Heart right ventricle (tissue), 16 donors: ENCODE results near the gene RXYLT1. TPM values are rescaled to one million over a fixed set of nuclear protein-coding genes. Genes with fewer than 3 reads are reported as not detected.

ENCODE experiments used
- ATAC-seq, 8 donors: fragments of 200-7000 bp; cut with Tn5 transposase; one replicate each; pipeline ENCODE4 v1.9.1; 2020; ENCODE audit warnings: mild to moderate bottlenecking in 8 of 8, moderate library complexity in 8 of 8, moderate number of reproducible peaks in 1 of 8
- DNase-seq, 2 donors: peaks; one replicate each; pipeline ENCODE4 v3.0.0-alpha.2; 2020
- H3K27ac ChIP-seq, 10 donors: fragments of 200-600 bp; sonication (generic) in 2 of 10; one replicate each; pipeline versions ENCODE4 v1.5.0 to v1.8.0; 2020 to 2022; ENCODE audit warnings: mild to moderate bottlenecking in 3 of 10
- H3K27me3 ChIP-seq, 7 donors: fragments of 200-600 bp; one replicate each; pipeline ENCODE4 v1.8.0; 2021 to 2022; ENCODE audit warnings: mild to moderate bottlenecking in 2 of 7
- H3K36me3 ChIP-seq, 9 donors: fragments of 200-600 bp; sonication (generic) in 1 of 9; one replicate each; pipeline versions ENCODE4 v1.5.0 to v1.8.0; 2020 to 2022; ENCODE audit warnings: mild to moderate bottlenecking in 2 of 9
- H3K4me1 ChIP-seq, 9 donors: fragments of 200-600 bp; sonication (generic) in 1 of 9; one replicate each; pipeline versions ENCODE4 v1.5.0 to v1.8.0; 2020 to 2022; ENCODE audit warnings: mild to moderate bottlenecking in 4 of 9
- H3K4me3 ChIP-seq, 10 donors: fragments of 200-600 bp; sonication (generic) in 2 of 10; one replicate each; pipeline versions ENCODE4 v1.5.0 to v1.8.0; 2020 to 2022; ENCODE audit warnings: mild to moderate bottlenecking in 7 of 10, moderate library complexity in 2 of 10
- H3K9me3 ChIP-seq, 11 donors: fragments of 200-600 bp in 10 of 11; sonication (generic) in 2 of 11; one replicate each; pipeline versions ENCODE4 v1.5.0 to v1.8.0; 2013 to 2022; ENCODE audit warnings: mild to moderate bottlenecking in 2 of 11, control low read depth in 1 of 11, moderate library complexity in 1 of 11
- CTCF ChIP-seq, 9 donors: fragments of 200-600 bp; sonication (generic) in 2 of 9; IDR thresholded peaks; one replicate each; pipeline versions ENCODE4 v1.5.0 to v1.8.0; 2021 to 2022; ENCODE audit warnings: antibody characterized with exemption in 9 of 9, mild to moderate bottlenecking in 5 of 9, moderate library complexity in 1 of 9
- WGBS, 2 donors: extraction: QIAGEN DNeasy Blood & Tissue Kit; methylation state at CpG; one replicate each; pipeline ENCODE4 v1.1.7; 2013; ENCODE audit warnings: inconsistent platforms in 1 of 2; 5-methylcytosine and 5-hydroxymethylcytosine counted together
- intact Hi-C, 10 donors: fragments of 100-400 bp; cut with DNase I; formaldehyde crosslinking; loops; one replicate each; pipeline versions ENCODE4 v1.11.1 to v1.14.2; 2022
- polyA plus RNA-seq, 2 donors: library from polyadenylated mRNA; stranded (reverse); fragments of 200-250 nt; gene quantifications; one replicate each; pipeline ENCODE4 v1.2.3, GENCODE V29; 2013
- total RNA-seq, 10 donors: library from RNA; stranded (reverse); fragmentation: NEBNext Ultra II Directional in 3 of 10; extraction: Animal tissue kit (Norgen Biotek cat#: 25700) in 3 of 10; gene quantifications; one replicate each; pipeline versions ENCODE4 v1.2.1 to v1.2.4, GENCODE V29; 2021 to 2023
- donor health status: Arrhythmogenic right ventricular cardiomyopathy.
- donor health status: ischemic (EF 13 %, LVEDD 7.1; RV severe dilation, severe dysfunction).
- donor health status: healthy with polysubstance abuse.
- donor health status: DM: no; HTN: yes; CAD: no.
- donor health status: DM: no; HTN: no; CAD: no.
- donor health status: ischemic (EF 25% LVEDD 6.9; RV normal size, moderate dysfunction).
- donor health status: ischemic (EF 25% LVEDD 5.7; RV mildly dilated, moderate dysfunction).
- donor health status: healthy.
- donor health status: DM: yes; HTN: yes; CAD: no.
- donor health status: Ischemic cardiomyopathy.
- donor health status: ischemic (EF 35%, LVEDD 5.7; RV mildly dilated, moderate dysfunction).
- donor health status: nonischemic (EF 11% LVEDD 7.7; RV severe dilation, severe dysfunction).
- donor health status: DM: yes; HTN: yes; CAD: no.
- donor health status: PGD.
- donor health status: ischemic (EF 29% LVEDD 5.4; RV normal size, mild dysfunction).
- donor health status: nonischemic (EF 23%, LVEDD 6.1; RV moderate dilation, normal function).

The RXYLT1 gene
- total and polyA plus RNA-seq, 12 donors, result 5.1 to 20.8 (median 16.8) TPM

- DNase-seq (no peak), ATAC-seq (no peak)
- H3K9me3 ChIP-seq, result no peaks in the 10 kb centered on the region
- H3K4me1 ChIP-seq, result peaks cover 0 to 4% (median 0%) of the 10 kb centered on the region in 9 donors
- no peak overlapping the region for H3K27ac ChIP-seq
- H3K27me3 ChIP-seq, result no peaks in the 10 kb centered on the region
- intact Hi-C loops, result no loop called here
- no peak overlapping the region for H3K4me3 ChIP-seq
- H3K36me3 ChIP-seq, result no peaks in the 10 kb centered on the region
- no peak for TF ChIP-seq CTCF (IDR thresholded peaks at IDR 0.05)
Measured at GRCh38 chr12:63853978-63854377, 74.3 kb downstream of the RXYLT1 start.

GRCh38 chr12:63855299-63855698 lies 75.6 kb downstream of the RXYLT1 start:
- Histone ChIP-seq H3K4me3 (no peak overlapping the region), H3K36me3 (no peaks in the 10 kb centered on the region), H3K9me3 (no peaks in the 10 kb centered on the region), H3K27me3 (no peaks in the 10 kb centered on the region), H3K27ac (no peak overlapping the region), H3K4me1 (no peaks in the 10 kb centered on the region)
- 98 to 100% methylated on average over 3 of the region's 3 CpGs for WGBS, 2 donors
- TF ChIP-seq CTCF (IDR thresholded peaks at IDR 0.05), result no peak
- intact Hi-C loops, result no loop called here
- ATAC-seq, result no peak
- no peak for DNase-seq

- 86 to 90% methylated on average over 6 of the region's 6 CpGs for WGBS, 2 donors
- H3K4me1 ChIP-seq, result peaks cover 0 to 15% (median 8%) of the 10 kb centered on the region in 9 donors
Measured at GRCh38 chr12:63857771-63858670, 78.3 kb downstream of the RXYLT1 start.

More at GRCh38 chr12:63857771-63858670, 78.3 kb downstream of the RXYLT1 start:
- Histone ChIP-seq H3K27ac (no peak overlapping the region), H3K27me3 (no peaks in the 10 kb centered on the region), H3K36me3 (no peaks in the 10 kb centered on the region), H3K4me3 (no peak overlapping the region), H3K9me3 (no peaks in the 10 kb centered on the region)
- DNase-seq (no peak), ATAC-seq (no peak)
- intact Hi-C loops, result no loop called here
- TF ChIP-seq CTCF (IDR thresholded peaks at IDR 0.05), result no peak

Other genes with a start within 250 kb of the RXYLT1 start
- gene DPY19L2, start 111.4 kb upstream of the RXYLT1 start, total RNA-seq, result 10 to 100 TPM; 29.4 to 58.8 (median 47.4) TPM
- 100 to 1,000 TPM in 1 of 2 donors, 10 to 100 TPM in 1; 10.7 to 171 TPM for gene DPY19L2, start 111.4 kb upstream of the RXYLT1 start, polyA plus RNA-seq
- gene SRGAP1, start 64.8 kb downstream of the RXYLT1 start, total RNA-seq, result 1 to 10 TPM; 2.6 to 6.4 (median 4.0) TPM
- 1 to 10 TPM; 1.3 to 1.4 TPM for gene SRGAP1, start 64.8 kb downstream of the RXYLT1 start, polyA plus RNA-seq